Activated T-cell treated with anti-CD3 and anti-CD28 coated beads for 48 hours (primary cell): ENCODE results near the gene ACSF3.
"Not testable (repeated sequence)": the region's sequence is repeated elsewhere in the genome, so short reads cannot be mapped to it uniquely, and the experiment has no call there.

Source experiments
- DNase-seq: peaks from one replicate; pipeline ENCODE4 v3.0.0-alpha.2; 2020; ENCODE audit warnings: low read depth

Gene ACSF3

DNA sequence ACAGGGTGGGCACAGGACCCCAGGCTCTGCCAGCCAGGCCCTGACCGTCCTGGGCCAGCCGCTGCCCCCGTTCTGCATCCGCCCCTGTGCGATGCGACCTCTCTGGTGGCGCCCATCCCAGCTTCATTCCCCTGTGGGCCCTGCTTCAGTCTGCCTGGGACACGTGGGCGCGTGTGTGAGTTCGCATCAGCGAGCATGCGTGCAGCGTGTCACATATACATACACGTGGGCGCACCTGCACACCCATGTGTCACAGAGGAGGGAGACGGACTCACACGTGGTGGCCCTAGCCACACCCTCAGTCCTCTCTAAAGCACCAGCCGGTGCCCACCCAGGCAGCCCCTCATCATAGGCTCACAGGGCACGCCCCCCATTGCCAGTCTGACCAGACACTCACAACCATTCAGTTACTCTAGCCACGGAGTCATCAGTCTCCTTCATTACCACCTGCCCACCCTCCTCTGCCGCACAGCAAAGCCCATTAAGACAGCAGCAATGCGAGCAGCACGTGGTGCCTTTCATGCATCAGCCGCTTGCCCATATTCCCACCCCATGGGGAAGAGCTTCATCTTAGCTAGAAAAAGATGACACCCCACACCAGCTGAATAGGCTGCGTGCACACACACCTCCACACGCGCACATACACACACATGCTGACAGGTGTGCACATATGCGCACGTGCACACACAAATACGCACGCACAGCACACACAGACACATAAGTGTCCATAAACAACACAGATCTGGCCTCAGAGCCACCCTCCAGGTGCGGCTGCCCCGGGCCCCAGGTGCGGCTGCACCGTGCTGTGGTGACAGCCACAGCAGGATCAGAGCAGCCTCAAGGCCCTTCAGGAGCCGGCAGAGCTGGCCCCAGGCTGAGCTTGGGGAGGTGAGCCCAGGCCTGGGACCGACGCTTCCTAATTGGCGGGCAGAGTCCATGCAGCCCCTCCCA is 68.4 kb downstream of the ACSF3 start:
- no peak for DNase-seq

GRCh38 chr16:89163297-89163696 is 69.6 kb downstream of the ACSF3 start:
- no peak for DNase-seq

DNA sequence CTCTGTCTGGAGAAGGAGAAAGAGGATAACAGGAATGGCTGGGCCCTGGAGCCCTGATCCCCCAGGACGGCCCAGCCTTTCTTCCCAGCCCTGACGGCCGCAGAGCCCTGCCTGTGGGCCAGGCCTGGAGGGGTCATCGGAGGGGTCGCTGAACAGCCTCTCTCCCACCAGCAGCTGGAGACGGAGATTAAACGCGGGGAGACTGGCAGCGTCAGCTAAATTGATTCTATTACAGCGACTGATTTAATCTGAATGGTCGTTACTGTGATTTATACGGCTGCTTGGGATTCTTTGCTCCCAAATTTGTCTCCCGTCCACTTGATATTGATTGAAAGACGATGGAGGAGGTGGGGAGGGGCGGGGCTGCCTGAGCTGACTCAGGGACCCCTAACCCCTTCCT is 70.8 kb downstream of the ACSF3 start:
- no peak for DNase-seq

DNA sequence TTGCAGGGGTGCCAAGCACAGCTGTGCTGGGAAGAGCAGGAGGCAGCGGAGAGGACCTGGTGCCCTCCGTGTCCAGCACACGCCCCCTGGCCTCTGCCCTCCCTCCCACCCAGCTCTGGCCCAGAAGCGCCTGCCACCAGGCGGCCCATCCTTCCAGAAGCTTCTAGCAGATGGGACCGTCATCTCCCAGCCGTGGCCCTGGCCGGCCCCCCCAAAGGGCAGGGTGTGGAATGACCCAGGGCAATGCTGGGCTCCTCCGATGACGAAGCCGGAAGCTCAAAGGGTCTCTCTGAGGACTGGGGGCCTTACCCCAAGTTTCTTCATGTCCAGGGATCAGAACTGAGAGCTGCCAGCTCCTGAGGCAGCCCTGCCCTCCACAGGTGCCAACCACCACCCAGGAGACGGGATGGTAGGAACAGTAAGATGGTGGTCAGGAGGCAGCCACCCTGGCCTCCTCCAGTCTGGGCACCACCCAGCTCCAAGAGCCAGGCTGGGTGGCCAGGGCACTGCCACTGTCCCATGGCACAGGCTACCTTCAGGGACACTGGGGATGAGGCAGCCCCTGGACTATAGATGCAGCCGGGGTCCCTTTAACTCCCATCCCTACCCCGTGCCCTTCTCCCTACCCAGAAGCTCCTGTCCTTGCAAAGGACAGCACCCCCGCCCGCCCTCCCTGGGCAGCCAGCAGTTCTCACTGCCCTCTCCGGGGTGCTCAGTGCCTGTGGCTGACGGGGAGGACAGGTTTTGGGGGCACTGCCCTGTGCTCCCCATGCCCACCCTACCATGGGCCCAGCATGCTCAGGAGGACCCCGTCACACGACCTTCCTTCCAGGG is 71.4 kb downstream of the ACSF3 start:
- no peak for DNase-seq

DNA sequence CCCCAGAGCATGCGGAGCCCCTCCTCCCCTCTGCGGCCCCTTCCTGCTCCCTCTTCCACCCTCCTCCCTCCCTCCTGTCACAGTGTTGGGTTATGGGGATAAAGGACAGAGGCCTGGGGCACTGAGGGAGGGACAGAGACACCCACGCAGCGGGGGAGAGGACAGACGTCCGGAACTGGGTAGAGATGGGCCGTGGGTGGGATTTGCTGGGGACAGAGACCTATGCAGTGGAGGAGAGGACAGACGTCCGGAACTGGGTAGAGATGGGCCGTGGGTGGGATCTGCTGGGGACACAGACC is 72.0 kb downstream of the ACSF3 start:
- not testable (repeated sequence) for DNase-seq

- DNase-seq, result no peak
These were observed 73.2 kb downstream of the ACSF3 start for GRCh38 chr16:89166696-89167424.

DNA sequence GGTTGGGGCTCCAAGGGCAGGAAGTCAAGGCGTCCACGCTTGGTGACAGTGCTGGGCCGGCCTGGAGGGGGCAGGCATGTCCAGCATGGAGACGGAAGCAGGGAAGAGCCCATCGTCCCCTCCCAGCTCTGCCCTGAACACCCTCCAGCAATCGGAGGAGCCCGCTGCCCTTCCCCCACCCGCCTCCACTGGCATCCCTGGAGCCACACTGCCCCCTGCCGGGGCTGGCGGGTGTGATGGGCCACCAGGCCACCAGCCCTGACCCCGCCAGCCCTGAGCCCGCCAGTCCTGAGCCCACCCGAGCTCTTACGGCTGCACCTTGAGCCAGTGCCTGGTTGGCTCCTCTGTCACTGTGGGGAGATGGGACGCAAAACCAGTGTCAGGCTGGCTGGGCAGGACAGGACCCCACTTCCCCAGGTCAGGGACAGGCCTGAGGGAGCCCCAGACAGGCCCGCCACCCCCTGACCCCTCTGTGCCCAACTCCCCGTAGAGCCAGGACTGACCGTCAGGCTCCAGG is 73.8 kb downstream of the ACSF3 start:
- DNase-seq, result peak; percentile 90

- no peak for DNase-seq
These were observed 74.9 kb downstream of the ACSF3 start for GRCh38 chr16:89168381-89169189.

DNA sequence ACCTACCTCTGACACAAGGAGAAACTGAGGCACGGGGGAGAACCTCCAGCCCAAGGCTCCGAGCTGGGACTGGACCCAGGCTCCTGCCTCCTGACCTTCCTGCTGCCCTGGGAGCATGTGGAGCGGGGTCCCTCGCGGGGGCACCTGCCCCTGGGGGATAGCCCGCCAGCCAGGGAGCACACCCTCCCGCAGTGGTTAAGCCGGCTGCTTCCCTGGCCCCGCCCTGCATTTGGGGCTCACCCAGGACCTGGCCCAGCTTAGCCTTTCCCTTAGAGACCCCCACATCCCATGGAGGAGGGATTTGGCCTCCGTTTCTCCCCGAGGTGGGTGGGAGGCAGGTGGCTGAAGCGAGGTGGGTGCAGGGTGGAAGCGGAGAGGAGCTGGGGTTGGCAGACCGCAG is 76.1 kb downstream of the ACSF3 start:
- DNase-seq, result no peak

DNA sequence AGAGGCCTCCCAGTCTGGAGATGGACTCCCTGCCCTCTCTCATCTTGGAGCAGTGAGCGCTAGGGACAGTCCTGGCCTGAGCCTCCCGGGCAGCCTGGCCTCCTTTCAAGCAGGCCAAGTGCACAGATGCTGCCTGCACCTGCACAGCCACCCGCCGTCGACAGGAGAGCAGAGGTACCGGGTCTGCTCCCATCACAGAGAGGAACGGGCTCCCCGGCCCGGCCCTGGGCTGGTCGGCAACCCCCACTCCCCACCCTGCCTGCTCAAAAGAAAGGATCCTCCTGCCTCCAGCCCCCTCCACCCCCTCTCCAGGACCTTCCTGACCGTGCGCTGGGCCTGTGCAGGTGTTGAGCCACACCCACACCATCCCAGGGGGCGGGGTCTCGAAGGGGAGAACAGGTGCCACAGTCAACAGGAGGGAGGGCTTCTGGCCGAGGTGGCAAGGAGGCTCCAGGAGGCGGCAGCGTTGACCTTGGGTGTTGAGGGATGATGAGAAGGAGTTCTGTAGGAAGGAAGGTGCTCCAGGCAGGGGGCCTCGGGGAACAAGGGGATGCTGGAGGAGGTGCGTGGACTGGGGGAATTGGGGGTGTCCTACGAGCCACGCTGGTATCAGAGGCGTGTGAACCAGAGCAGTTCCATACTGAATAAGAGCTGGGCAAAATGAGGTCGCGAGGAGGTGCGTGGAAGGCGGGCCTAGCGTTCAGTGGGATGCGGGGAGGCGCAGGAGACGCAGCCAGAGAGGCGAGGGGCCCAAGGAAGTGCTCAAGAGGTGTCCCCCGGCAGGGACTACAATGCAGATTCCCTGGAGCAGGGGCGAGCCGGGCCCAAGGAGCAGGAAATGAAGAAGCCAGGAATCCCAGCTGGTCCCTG is 76.9 kb downstream of the ACSF3 start:
- no peak for DNase-seq

- peak; percentile 97 for DNase-seq
These were observed 77.8 kb downstream of the ACSF3 start, which contains the start of gene CDH15 for GRCh38 chr16:89171216-89172170. Gene CDH15 (plus strand): TSS chr16:89171748. CDS start chr16:89171832, 84 bp downstream.

- no peak for DNase-seq
These were observed 78.5 kb downstream of the ACSF3 start for GRCh38 chr16:89172171-89172527.

GRCh38 chr16:89172528-89173173 is 79.0 kb downstream of the ACSF3 start:
- no peak for DNase-seq

GRCh38 chr16:89173174-89173921 is 79.7 kb downstream of the ACSF3 start:
- no peak for DNase-seq

- DNase-seq, result no peak
These were observed 80.6 kb downstream of the ACSF3 start for GRCh38 chr16:89174055-89174827.

DNA sequence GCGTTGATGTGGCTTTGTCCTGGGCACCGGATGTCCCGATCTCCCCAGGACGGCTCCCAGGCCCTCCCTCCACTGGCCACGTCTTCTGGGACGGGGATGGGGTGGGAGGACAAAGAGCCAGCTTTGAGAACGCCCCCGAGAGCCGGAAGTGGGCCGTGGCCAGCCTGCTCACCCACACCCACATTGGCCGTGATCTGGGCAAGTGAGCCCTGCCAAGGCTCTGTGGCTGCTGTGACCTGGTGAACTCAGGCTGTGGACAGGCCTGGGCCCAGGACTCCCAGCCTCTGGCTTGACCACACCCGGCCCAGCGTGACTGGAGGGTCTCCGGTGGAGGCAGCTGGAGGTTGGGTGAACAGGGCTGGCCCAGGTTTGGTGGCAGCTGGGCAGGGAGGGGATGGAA is 81.2 kb downstream of the ACSF3 start:
- no peak for DNase-seq
